Astrocyte (in vitro differentiated cells and primary cell): ENCODE results near the gene ZDHHC14. TPM values are rescaled to one million over a fixed set of nuclear protein-coding genes. Genes with fewer than 3 reads are reported as not detected.

Experiments used
- DNase-seq: peaks from one replicate; pipeline ENCODE4 v3.0.0-alpha.2; 2010; ENCODE audit warnings: low read depth
- FAIRE-seq: peaks from 2 replicates; lab custom pipeline; 2011; peaks lifted over from hg19 to GRCh38; lab: Jason Lieb, UNC
- H2AFZ ChIP-seq: 2 replicates; pipeline ENCODE4 v1.6.0; 2012; ENCODE audit warnings: low read depth, low read length, inconsistent platforms
- H3K27ac ChIP-seq: 2 replicates; pipeline ENCODE4 v1.5.1; 2011; ENCODE audit warnings: low read depth, low read length, inconsistent platforms
- H3K27me3 ChIP-seq: 2 replicates; pipeline ENCODE4 v1.6.0; 2011; ENCODE audit warnings: low read length, inconsistent platforms; ENCODE audit not compliant: insufficient read depth
- H3K36me3 ChIP-seq: 2 replicates; pipeline ENCODE4 v1.5.1; 2011; ENCODE audit warnings: low read length, inconsistent platforms; ENCODE audit not compliant: insufficient read depth
- H3K4me1 ChIP-seq: 2 replicates; pipeline ENCODE4 v1.5.1; 2011; ENCODE audit warnings: low read length, inconsistent platforms; ENCODE audit not compliant: insufficient read depth
- H3K4me2 ChIP-seq: 2 replicates; pipeline ENCODE4 v1.6.0; 2012; ENCODE audit warnings: low read length, inconsistent platforms
- H3K4me3 ChIP-seq: 2 replicates; pipeline ENCODE4 v1.5.1; 2011; ENCODE audit warnings: low read depth, mild to moderate bottlenecking, low read length, inconsistent platforms; ENCODE audit not compliant: insufficient read depth
- H3K79me2 ChIP-seq: 2 replicates; pipeline ENCODE4 v1.6.0; 2012; ENCODE audit warnings: mild to moderate bottlenecking, low read length, inconsistent platforms; ENCODE audit not compliant: insufficient read depth
- H3K9ac ChIP-seq: 2 replicates; pipeline ENCODE4 v1.6.0; 2012; ENCODE audit warnings: mild to moderate bottlenecking, low read length, inconsistent platforms
- H3K9me3 ChIP-seq: 2 replicates; pipeline ENCODE4 v1.5.1; 2012; ENCODE audit warnings: low read depth, mild to moderate bottlenecking, low read length, inconsistent platforms; ENCODE audit not compliant: insufficient read depth
- H4K20me1 ChIP-seq: 2 replicates; pipeline ENCODE4 v1.6.0; 2012; ENCODE audit warnings: low read length, inconsistent platforms; ENCODE audit not compliant: insufficient read depth
- H3K27ac Mint-ChIP-seq: one replicate; pipeline ENCODE4 v1.8.0; 2021; ENCODE audit warnings: mild to moderate bottlenecking, mixed read lengths; ENCODE audit not compliant: unreplicated experiment
- H3K27me3 Mint-ChIP-seq: one replicate; pipeline ENCODE4 v1.8.0; 2021; ENCODE audit warnings: low read depth, mixed read lengths; ENCODE audit not compliant: unreplicated experiment
- H3K36me3 Mint-ChIP-seq: one replicate; pipeline ENCODE4 v1.8.0; 2021; ENCODE audit warnings: low read depth, mixed read lengths; ENCODE audit not compliant: unreplicated experiment
- H3K4me1 Mint-ChIP-seq: one replicate; pipeline ENCODE4 v1.8.0; 2021; ENCODE audit warnings: low read depth, mixed read lengths; ENCODE audit not compliant: unreplicated experiment
- H3K4me3 Mint-ChIP-seq: one replicate; pipeline ENCODE4 v1.8.0; 2021; ENCODE audit warnings: mild to moderate bottlenecking, moderate library complexity, mixed read lengths; ENCODE audit not compliant: unreplicated experiment
- H3K9me3 Mint-ChIP-seq: one replicate; pipeline ENCODE4 v1.8.0; 2021; ENCODE audit warnings: mild to moderate bottlenecking, mixed read lengths; ENCODE audit not compliant: unreplicated experiment
- EZH2 ChIP-seq: IDR thresholded peaks from 2 replicates; pipeline ENCODE4 v1.6.1; 2012; ENCODE audit warnings: mild to moderate bottlenecking, low read length, inconsistent platforms; ENCODE audit not compliant: insufficient read depth
- total RNA-seq: library from RNA; stranded (reverse); gene quantifications from 2 replicates; pipeline ENCODE4 v1.2.1, GENCODE V29; 2021
- TF ChIP-seq, protein P1 (sequence below): IDR thresholded peaks from 2 replicates; pipeline ENCODE4 v1.5.1; 2011; ENCODE audit warnings: low read depth, mild to moderate bottlenecking, inconsistent platforms, low read length, moderate library complexity; ENCODE audit not compliant: insufficient read depth

ZDHHC14 gene
- total RNA-seq, 1 donor from 2014 or later = 7.2 TPM

GRCh38 chr6:157452096-157452495 is 71.1 kb downstream of the ZDHHC14 start:
- H2AFZ ChIP-seq = no peak overlapping the region
- Mint-ChIP-seq H3K27ac (no peak overlapping the region), H3K36me3 (peaks cover 5% of the 10 kb centered on the region), H3K4me3 (no peak overlapping the region), H3K27me3 (peaks cover 5% of the 10 kb centered on the region), H3K4me1 (peaks cover 7% of the 10 kb centered on the region), H3K9me3 (peaks cover 3% of the 10 kb centered on the region)
- DNase-seq (no peak), FAIRE-seq (no peak)
- no peaks in the 10 kb centered on the region for H3K27me3 ChIP-seq
- H3K4me3 ChIP-seq = no peak overlapping the region
- TF ChIP-seq, protein P1, sequence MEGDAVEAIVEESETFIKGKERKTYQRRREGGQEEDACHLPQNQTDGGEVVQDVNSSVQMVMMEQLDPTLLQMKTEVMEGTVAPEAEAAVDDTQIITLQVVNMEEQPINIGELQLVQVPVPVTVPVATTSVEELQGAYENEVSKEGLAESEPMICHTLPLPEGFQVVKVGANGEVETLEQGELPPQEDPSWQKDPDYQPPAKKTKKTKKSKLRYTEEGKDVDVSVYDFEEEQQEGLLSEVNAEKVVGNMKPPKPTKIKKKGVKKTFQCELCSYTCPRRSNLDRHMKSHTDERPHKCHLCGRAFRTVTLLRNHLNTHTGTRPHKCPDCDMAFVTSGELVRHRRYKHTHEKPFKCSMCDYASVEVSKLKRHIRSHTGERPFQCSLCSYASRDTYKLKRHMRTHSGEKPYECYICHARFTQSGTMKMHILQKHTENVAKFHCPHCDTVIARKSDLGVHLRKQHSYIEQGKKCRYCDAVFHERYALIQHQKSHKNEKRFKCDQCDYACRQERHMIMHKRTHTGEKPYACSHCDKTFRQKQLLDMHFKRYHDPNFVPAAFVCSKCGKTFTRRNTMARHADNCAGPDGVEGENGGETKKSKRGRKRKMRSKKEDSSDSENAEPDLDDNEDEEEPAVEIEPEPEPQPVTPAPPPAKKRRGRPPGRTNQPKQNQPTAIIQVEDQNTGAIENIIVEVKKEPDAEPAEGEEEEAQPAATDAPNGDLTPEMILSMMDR = no peak
- TF ChIP-seq EZH2 = no peak
- no peak overlapping the region for H3K27ac ChIP-seq
- H4K20me1 ChIP-seq = peaks cover 3% of the 10 kb centered on the region
- no peaks in the 10 kb centered on the region for H3K79me2 ChIP-seq
- H3K36me3 ChIP-seq = no peaks in the 10 kb centered on the region
- no peak overlapping the region for H3K4me2 ChIP-seq
- no peak overlapping the region for H3K9ac ChIP-seq
- no peaks in the 10 kb centered on the region for H3K4me1 ChIP-seq
- H3K9me3 ChIP-seq = no peaks in the 10 kb centered on the region

- Mint-ChIP-seq H3K27me3 (peaks cover 5% of the 10 kb centered on the region), H3K36me3 (peaks cover 5% of the 10 kb centered on the region), H3K9me3 (peaks cover 3% of the 10 kb centered on the region), H3K4me1 (peaks cover 7% of the 10 kb centered on the region), H3K27ac (no peak overlapping the region), H3K4me3 (no peak overlapping the region)
- H3K9me3 ChIP-seq = no peaks in the 10 kb centered on the region
- TF ChIP-seq, protein P1 = no peak
- no peak for TF ChIP-seq EZH2
- no peak for FAIRE-seq
- no peaks in the 10 kb centered on the region for H3K27me3 ChIP-seq
- H3K36me3 ChIP-seq = no peaks in the 10 kb centered on the region
- H4K20me1 ChIP-seq = peaks cover 3% of the 10 kb centered on the region
- no peak for DNase-seq
- no peaks in the 10 kb centered on the region for H3K4me1 ChIP-seq
- H3K9ac ChIP-seq = no peak overlapping the region
- no peak overlapping the region for H3K4me3 ChIP-seq
- no peak overlapping the region for H3K27ac ChIP-seq
- H3K79me2 ChIP-seq = no peaks in the 10 kb centered on the region
- no peak overlapping the region for H3K4me2 ChIP-seq
- H2AFZ ChIP-seq = no peak overlapping the region
Measured at GRCh38 chr6:157453131-157453530, 72.1 kb downstream of the ZDHHC14 start.

DNA sequence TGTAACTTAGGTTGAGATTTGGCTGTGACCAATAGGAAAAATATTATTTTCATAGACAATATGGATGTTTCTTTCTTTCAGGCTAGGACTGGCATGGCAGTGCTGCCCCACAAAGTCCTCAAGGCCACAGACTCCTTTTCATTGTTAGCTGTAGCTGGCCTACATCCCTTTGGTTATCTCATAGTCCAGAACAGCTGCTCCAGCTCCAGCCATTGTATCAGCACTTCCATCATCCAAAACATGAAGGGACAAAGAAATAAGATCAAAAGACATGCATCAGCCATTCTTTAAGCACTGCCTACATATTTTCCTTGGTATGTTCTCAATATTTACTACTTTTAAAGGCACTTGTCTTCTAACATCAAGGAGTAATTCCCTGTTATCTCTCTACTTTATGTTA is 73.0 kb downstream of the ZDHHC14 start:
- Histone ChIP-seq H2AFZ (no peak overlapping the region), H3K79me2 (no peaks in the 10 kb centered on the region), H3K9me3 (no peaks in the 10 kb centered on the region), H3K9ac (no peak overlapping the region), H3K36me3 (no peaks in the 10 kb centered on the region), H4K20me1 (peaks cover 3% of the 10 kb centered on the region), H3K27me3 (no peaks in the 10 kb centered on the region), H3K4me1 (no peaks in the 10 kb centered on the region), H3K4me2 (no peak overlapping the region), H3K27ac (no peak overlapping the region), H3K4me3 (no peak overlapping the region)
- H3K36me3 Mint-ChIP-seq = peaks cover 5% of the 10 kb centered on the region
- H3K4me1 Mint-ChIP-seq = peaks cover 7% of the 10 kb centered on the region
- FAIRE-seq (no peak), DNase-seq (no peak)
- TF ChIP-seq, protein P1 = no peak
- TF ChIP-seq EZH2 = no peak
- peaks cover 3% of the 10 kb centered on the region for H3K9me3 Mint-ChIP-seq
- H3K27me3 Mint-ChIP-seq = peaks cover 5% of the 10 kb centered on the region
- H3K27ac Mint-ChIP-seq = no peak overlapping the region
- H3K4me3 Mint-ChIP-seq = no peak overlapping the region
